LHCN-M2 (cell line): ENCODE results near the gene KDM4C. TPM values are rescaled to one million over a fixed set of nuclear protein-coding genes. Genes with fewer than 3 reads are reported as not detected.
"Not testable (repeated sequence)": the region's sequence is repeated elsewhere in the genome, so short reads cannot be mapped to it uniquely, and the experiment has no call there.

Experiments
- DNase-seq: peaks from one replicate; pipeline ENCODE4 v3.0.0-alpha.2; 2012; ENCODE audit warnings: low read depth
- total RNA-seq: library from RNA; depleted of rRNA; stranded (reverse); fragments of >200 nt; gene quantifications from 2 replicates; pipeline ENCODE4 v1.2.3, GENCODE V29; 2014

KDM4C gene
- total RNA-seq, 1 experiment from 2014 or later: 22.6 TPM

- peak; percentile 33 for DNase-seq
Observed at GRCh38 chr9:6930827-6931226, 173.1 kb downstream of the KDM4C start.

DNA sequence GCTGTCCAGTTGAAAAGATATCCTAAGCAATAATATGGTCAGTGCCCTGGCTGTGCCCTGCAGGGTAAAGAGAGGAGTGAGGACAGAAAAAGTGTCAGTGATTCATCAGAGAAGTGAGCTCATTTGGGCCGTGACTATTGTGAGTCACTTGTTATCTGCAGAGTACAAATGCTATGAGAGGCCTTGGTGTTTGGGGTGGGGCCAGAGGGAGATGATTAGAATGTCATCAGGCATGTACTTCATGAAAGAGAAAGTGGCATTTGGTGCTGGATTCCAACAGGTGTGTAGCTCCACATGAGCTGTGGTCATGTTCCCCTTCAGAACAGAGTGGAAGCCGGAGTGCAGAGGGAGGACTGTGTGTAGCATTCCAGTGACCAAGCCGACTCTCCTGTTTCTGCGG lies 174.1 kb downstream of the KDM4C start:
- DNase-seq: peak; percentile 91

GRCh38 chr9:6936103-6936502 lies 178.3 kb downstream of the KDM4C start:
- no peak for DNase-seq

DNA sequence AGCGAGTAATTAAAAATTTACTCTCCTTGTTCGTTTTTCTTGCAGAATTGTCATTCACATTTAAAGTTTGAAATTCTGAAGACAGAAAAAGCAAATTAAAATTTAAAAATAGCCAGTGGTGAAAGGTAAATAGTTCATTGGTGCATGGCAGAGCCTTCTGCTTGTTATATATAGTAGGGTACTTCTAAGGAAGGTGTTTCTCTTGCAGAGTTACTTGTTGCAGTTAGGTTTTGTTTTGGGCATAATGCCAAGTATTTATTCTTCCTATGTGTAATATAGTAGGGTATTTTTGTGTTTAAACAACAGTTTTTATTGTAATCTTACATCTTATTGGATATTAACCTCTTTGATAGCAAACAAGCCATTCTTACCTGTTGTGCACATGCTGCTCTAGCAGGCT lies 179.4 kb downstream of the KDM4C start:
- no peak for DNase-seq

DNA sequence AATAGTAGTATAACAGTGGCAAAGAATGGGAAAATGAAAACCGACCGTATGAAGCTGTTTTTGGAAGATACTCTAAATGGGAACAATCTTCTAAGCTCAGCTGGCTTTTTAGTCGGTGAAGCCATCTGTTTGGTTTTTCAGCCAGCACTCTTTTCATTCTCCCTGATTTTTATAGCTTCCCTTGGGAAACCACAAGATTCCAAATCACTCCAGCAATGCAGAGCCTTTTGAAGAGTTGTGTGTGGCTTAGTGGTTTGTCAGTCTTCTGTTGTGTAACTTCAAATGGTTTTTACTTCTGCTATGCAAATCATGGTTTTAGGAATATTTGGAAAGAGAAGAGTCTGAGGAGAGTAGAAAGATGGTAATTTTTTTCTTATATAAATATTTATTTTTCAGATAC lies 180.7 kb downstream of the KDM4C start:
- peak; percentile 95 for DNase-seq

GRCh38 chr9:6938873-6939272 lies 181.1 kb downstream of the KDM4C start:
- DNase-seq: no peak

GRCh38 chr9:6941501-6941900 lies 183.7 kb downstream of the KDM4C start:
- no peak for DNase-seq

DNA sequence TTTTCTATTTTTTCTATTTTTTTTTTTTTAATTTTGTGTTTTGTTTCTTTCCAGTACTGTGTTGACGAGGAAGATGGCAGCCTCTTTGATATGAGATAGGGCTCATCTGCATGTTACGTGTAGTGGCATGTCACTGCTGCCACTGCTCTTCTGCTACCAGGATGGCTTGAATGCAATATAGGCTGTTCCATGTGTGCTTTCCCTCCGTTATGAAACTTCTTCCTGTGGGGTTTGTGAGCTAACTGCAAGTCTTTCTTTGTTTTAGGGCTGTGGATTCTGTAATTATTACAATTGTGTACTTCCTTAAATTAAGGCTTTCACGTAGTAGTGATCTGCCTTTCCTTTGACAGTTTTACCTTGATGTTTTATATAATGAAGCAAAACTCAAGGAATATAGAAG lies 184.6 kb downstream of the KDM4C start:
- no peak for DNase-seq

DNA sequence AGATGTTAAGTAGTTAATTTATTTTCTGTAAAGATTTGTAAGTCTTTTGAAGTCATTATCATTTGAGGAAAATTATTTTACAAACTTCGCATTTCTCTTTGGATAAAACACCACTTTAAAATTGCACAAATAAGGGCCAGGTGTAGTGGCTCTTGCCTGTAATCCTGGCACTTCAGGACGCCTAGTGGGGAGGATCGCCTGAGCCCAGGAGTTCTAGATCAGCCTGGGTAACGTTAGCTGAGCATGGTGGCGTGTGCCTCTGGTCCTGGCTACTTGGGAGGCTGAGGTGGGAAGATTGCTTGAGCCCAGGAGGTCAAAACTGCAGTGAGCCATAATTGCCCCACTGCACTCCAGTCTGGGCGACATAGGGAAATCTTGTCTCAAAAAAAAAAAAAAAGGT lies 185.5 kb downstream of the KDM4C start:
- no peak for DNase-seq

- DNase-seq: peak; percentile 62
Observed at GRCh38 chr9:6944093-6944551, 186.3 kb downstream of the KDM4C start.

DNA sequence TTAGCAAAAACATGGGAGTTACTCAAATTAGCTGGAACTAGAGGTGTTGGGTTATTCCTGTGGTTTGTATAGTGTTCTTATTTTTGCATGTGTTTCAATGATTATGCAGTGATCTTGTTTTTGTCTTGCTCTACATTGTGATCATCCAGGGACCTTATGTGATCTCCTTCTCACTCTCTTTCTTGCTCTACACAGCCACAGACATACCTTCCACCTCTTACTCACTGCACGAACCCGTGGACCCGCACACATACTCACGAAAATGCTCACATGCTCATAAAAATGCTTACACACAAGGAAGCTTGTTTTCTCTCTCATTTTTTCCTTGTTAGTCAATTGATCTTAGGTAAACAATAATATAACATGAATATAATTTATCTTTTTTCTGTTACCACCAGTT lies 187.1 kb downstream of the KDM4C start:
- peak; percentile 51 for DNase-seq

GRCh38 chr9:6945816-6946215 lies 188.0 kb downstream of the KDM4C start:
- DNase-seq: no peak

DNA sequence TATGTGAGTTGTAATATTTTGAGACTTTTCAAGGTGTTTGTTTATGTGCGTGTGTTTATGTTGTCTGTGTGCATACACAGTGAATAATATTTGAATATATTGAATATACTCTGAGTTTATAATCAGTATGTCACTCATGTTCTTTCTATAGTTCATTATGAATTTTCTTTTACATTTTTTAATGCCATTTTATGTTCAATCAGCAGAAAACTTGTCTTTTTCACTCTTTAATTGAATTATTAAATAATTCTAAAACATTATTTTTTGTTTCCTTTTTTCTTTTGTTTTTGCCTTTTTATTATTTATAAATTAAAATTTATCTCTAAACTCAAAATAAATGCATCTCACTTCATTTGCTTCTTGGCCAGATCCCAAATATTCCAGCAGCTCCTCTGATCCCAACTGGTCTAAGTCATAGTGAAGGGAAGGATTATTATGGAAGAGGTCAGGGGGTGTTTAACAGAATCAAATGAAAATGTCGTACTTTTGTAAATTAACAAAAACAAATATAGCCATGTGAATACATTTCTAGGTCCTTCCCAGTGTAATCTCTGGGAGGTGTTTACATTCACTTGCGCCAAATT lies 188.9 kb downstream of the KDM4C start:
- DNase-seq: no peak

DNA sequence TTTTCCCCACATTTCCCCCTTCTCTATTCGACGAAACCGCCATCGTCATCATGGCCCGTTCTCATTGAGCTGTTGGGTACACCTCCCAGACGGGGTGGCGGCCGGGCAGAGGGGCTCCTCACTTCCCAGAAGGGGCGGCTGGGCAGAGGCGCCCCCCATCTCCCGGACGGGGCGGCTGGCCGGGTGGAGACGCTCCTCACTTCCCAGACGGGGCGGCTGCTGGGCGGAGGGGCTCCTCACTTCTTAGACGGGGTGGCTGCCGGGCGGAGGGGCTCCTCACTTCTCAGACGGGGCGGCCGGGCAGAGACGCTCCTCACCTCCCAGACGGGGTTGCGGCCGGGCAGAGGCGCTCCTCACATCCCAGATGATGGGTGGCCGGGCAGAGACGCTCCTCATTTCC lies 191.1 kb downstream of the KDM4C start:
- DNase-seq: not testable (repeated sequence)

- peak; percentile 41 for DNase-seq
Observed at GRCh38 chr9:6955251-6955921, 197.6 kb downstream of the KDM4C start.

GRCh38 chr9:6956879-6957278 lies 199.1 kb downstream of the KDM4C start:
- no peak for DNase-seq

DNA sequence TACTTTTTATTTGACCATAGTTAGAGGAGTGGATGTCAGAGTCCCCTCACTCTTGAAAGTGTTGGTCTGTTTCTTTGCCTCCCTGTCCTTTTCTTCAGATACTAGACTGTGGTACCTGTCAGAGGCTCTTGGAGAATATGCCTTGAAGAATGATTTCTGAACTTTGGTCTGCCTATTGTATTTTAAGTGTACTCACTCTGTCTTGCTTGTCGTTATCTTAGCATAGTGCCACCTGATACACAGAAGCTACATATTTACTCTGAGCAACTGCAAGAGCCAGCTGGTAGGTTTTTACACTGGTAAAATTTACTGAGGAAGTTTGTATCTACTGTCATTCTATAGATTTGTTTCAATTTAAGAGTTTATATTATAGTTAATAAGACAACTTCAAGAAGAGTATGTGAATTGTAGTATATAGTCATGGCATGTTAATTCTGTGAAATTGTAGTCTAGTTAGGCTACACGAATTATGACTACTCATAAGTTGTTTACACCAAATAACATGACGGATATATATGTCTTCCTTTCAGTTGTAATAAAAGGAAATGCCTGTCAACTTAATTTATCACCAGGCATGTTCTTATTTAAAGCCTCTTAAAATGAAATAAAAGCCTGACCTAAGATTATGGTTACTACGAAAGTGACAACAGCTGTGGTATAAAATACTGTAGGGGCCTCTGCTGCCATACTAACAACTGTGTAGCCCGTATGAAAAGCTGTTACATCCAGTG lies 201.7 kb downstream of the KDM4C start:
- DNase-seq: no peak

DNA sequence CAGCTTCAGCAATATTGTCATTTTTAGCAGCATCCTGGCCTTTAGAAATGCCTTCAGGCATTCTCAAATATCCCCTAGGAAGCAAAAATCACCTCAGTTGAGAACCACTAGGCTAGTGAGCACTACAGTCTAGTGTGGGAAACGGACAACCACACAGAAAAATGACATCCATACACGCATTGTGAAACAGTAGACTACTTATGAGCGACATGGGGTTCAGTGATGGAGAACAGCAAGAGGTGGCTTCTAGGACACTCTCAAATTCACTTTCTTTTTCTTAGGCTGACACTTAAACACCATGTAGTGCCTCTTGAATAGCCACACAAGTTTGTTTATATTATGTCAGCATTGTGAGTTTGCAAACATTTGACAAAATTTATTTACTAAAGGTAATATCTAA lies 203.0 kb downstream of the KDM4C start:
- DNase-seq: no peak

- DNase-seq: no peak
Observed at GRCh38 chr9:6961845-6962522, 204.2 kb downstream of the KDM4C start.

DNA sequence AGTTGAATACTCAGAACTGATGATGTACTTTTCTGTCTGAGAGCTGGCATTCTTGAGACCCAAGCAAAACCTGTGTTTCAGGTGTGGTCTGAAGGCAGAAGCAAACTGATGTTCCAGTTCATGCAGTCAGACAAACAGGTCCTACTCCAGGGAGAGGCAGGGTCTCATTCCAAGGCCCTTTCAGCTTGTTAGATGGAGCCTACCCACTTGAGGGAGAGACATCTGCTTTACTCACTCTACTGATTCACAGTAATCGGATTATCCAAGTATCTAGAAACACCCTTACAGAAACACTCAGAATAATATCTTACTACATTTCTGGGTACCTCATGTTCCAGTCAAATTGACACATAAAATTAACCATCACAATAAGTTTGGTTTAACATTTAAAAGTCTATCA lies 207.8 kb downstream of the KDM4C start:
- DNase-seq: no peak

- DNase-seq: no peak
Observed at GRCh38 chr9:6968271-6968670, 210.5 kb downstream of the KDM4C start.

DNA sequence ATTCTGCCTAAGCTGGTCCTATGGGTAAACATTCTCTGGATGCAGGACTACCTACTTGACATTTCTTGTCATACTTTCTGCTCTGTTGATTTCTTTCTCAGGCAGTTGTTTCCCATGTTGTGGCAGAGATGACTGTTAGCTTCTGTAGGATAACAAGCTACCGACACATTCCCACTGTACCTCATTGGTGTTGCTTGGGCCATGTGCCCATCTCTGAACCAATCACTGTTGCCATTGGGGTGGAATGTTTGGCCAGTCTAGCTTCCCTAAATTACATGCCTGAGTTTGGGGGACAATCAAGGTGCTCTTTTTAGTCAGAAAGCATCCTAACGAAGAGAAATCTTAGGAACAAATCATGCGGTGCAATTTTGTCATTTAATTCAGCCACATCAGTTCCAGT lies 212.0 kb downstream of the KDM4C start:
- DNase-seq: no peak
